ENCODE measurements around the gene BAZ2A.

DNA sequence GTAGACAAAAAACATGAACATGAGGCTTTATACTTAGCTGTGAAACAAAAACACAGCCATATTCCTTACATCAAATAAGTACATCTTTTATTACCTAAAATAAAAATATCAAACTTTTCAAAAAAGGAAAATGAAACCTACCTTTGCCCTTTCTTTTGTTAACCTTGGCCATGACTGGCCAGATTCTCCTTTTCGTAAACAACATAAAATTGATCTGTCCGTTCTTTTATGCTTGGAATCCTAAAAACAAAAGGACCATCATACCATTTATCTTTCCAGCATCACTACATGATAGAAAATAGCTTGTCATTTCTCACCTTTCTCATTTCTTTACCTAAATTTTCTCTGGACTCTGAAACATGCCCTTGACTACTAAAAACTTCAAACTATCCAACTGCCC, 41.5 kb upstream of the BAZ2A start:
- TF ChIP-seq, protein P1, sequence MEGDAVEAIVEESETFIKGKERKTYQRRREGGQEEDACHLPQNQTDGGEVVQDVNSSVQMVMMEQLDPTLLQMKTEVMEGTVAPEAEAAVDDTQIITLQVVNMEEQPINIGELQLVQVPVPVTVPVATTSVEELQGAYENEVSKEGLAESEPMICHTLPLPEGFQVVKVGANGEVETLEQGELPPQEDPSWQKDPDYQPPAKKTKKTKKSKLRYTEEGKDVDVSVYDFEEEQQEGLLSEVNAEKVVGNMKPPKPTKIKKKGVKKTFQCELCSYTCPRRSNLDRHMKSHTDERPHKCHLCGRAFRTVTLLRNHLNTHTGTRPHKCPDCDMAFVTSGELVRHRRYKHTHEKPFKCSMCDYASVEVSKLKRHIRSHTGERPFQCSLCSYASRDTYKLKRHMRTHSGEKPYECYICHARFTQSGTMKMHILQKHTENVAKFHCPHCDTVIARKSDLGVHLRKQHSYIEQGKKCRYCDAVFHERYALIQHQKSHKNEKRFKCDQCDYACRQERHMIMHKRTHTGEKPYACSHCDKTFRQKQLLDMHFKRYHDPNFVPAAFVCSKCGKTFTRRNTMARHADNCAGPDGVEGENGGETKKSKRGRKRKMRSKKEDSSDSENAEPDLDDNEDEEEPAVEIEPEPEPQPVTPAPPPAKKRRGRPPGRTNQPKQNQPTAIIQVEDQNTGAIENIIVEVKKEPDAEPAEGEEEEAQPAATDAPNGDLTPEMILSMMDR (IDR thresholded peaks at IDR 0.05; ENCODE audit: insufficient read depth, low read length), result no peak
- TF ChIP-seq GABPA (IDR thresholded peaks at IDR 0.05; ENCODE audit: low read depth) (no peak), POLR2AphosphoS5 (IDR thresholded peaks at IDR 0.05; ENCODE audit: low read depth) (no peak)
- TF ChIP-seq, protein P2, sequence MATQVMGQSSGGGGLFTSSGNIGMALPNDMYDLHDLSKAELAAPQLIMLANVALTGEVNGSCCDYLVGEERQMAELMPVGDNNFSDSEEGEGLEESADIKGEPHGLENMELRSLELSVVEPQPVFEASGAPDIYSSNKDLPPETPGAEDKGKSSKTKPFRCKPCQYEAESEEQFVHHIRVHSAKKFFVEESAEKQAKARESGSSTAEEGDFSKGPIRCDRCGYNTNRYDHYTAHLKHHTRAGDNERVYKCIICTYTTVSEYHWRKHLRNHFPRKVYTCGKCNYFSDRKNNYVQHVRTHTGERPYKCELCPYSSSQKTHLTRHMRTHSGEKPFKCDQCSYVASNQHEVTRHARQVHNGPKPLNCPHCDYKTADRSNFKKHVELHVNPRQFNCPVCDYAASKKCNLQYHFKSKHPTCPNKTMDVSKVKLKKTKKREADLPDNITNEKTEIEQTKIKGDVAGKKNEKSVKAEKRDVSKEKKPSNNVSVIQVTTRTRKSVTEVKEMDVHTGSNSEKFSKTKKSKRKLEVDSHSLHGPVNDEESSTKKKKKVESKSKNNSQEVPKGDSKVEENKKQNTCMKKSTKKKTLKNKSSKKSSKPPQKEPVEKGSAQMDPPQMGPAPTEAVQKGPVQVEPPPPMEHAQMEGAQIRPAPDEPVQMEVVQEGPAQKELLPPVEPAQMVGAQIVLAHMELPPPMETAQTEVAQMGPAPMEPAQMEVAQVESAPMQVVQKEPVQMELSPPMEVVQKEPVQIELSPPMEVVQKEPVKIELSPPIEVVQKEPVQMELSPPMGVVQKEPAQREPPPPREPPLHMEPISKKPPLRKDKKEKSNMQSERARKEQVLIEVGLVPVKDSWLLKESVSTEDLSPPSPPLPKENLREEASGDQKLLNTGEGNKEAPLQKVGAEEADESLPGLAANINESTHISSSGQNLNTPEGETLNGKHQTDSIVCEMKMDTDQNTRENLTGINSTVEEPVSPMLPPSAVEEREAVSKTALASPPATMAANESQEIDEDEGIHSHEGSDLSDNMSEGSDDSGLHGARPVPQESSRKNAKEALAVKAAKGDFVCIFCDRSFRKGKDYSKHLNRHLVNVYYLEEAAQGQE (IDR thresholded peaks at IDR 0.05; ENCODE audit: insufficient replicate concordance, low read depth), result no peak

All from HL-60 (cell line).